Stomach smooth muscle (tissue), 2 donors: ENCODE results near the gene C19orf25.
A peak's percentile ranks its signal among the peaks of the same experiment; 100 is the strongest.

ENCODE experiments used
- H3K27ac ChIP-seq: one replicate; pipeline ENCODE4 v1.7.0; 2013; ENCODE audit warnings: mild to moderate bottlenecking, low read length, inconsistent platforms
- H3K27me3 ChIP-seq, 2 donors: one replicate each; pipeline ENCODE4 v1.7.0; 2013; ENCODE audit warnings: low read length in 2 of 2; ENCODE audit not compliant: insufficient read depth in 2 of 2, control insufficient read depth in 1 of 2
- H3K36me3 ChIP-seq, 2 donors: one replicate each; pipeline ENCODE4 v1.7.0; 2013; ENCODE audit warnings: low read length in 2 of 2; ENCODE audit not compliant: control insufficient read depth in 2 of 2, insufficient read depth in 2 of 2
- H3K4me1 ChIP-seq: one replicate; pipeline ENCODE4 v1.7.0; 2013; ENCODE audit warnings: low read length; ENCODE audit not compliant: control insufficient read depth, insufficient read depth
- H3K4me3 ChIP-seq, 2 donors: one replicate each; pipeline ENCODE4 v1.7.0; 2013; ENCODE audit warnings: low read length in 2 of 2
- H3K9ac ChIP-seq, 2 donors: one replicate each; pipeline ENCODE4 v1.7.0; 2013; ENCODE audit warnings: low read length in 2 of 2, mild to moderate bottlenecking in 1 of 2
- H3K9me3 ChIP-seq, 2 donors: one replicate each; pipeline ENCODE4 v1.7.0; 2013; ENCODE audit warnings: low read length in 2 of 2; ENCODE audit not compliant: control insufficient read depth in 2 of 2
- donor health status: healthy.
- donor health status: Pancreatic carcinoma.

C19orf25 gene

DNA sequence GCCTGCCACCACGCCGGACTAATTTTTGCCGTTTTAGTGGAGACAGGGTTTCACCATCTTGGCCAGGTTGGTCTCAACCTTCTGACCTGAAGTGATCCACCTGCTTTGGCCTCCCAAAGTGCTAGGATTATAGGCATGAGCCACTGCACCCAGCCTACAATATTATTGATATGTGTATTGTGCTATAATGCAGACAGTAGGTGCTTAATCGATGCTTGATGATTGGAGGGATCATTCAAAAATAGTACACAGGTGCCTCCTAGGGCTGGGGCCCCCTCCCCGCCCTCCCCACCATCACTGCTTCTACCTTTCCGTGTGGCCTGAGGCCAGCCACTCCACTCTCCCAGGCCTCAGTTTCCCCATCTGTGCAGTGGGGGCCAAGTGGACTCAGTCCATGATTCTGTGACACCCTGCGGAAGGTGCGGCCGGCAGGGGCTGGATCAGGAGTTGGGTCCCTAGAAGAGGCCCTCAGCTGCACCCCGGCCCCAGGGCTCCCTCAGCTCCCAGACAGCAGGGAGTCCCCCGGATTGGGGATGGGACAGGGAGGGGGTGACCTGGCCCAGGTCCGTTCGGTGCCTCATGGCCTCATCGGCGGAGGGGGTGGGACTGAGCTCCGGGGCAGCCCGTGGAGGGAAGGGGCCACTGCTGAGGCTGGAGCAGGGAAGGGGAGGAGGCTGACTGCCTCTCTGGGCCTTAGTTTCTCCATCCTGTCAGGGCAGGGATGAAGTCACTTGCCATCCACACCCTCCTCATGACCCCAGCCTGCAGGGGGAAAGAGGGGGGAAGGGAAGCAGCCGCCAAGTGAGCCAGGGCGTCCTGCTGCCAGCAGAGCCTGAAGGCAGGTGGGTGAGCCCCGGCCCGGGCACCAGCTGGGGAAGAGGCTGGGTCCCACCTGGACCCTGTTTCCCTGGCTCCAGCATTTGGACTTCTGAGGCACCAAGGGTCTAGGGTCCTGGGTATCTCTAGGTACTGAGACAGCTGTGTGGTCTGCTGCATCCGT, 32.6 kb upstream of the C19orf25 start:
- no peak overlapping the region for H3K4me3 ChIP-seq
- H3K36me3 ChIP-seq: no peaks in the 10 kb centered on the region
- H3K9me3 ChIP-seq: peaks cover 0 to 5% of the 10 kb centered on the region in 2 donors
- H3K27ac ChIP-seq: no peak overlapping the region
- H3K9ac ChIP-seq: no peak overlapping the region
- peaks cover 15% of the 10 kb centered on the region for H3K4me1 ChIP-seq
- peaks cover 27 to 49% of the 10 kb centered on the region in 2 donors for H3K27me3 ChIP-seq

DNA sequence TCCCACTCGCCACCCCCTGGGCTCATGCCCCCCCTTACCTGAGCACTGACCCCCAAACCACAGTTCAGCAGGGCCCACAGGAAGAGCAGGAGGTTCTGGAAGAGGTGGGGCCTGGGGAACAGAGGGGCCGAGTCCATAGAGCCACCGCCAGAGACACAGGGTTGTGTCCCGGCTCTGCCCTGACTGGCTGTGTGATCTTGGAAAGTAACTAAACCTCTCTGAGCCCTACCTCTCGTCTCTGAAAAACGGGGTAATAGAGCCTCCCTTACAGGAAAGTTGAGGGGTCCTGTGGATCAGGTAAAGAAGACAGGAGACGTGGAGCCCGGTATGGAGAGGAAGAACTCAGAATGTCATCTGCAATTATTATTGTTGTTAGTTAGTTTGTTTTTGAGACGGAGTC, 31.8 kb upstream of the C19orf25 start:
- H3K27me3 ChIP-seq: peaks cover 30 to 53% of the 10 kb centered on the region in 2 donors
- no peak overlapping the region for H3K27ac ChIP-seq
- H3K36me3 ChIP-seq: no peaks in the 10 kb centered on the region
- H3K9ac ChIP-seq: no peak overlapping the region
- no peak overlapping the region for H3K4me3 ChIP-seq
- peaks cover 15% of the 10 kb centered on the region for H3K4me1 ChIP-seq
- peaks cover 0 to 5% of the 10 kb centered on the region in 2 donors for H3K9me3 ChIP-seq

DNA sequence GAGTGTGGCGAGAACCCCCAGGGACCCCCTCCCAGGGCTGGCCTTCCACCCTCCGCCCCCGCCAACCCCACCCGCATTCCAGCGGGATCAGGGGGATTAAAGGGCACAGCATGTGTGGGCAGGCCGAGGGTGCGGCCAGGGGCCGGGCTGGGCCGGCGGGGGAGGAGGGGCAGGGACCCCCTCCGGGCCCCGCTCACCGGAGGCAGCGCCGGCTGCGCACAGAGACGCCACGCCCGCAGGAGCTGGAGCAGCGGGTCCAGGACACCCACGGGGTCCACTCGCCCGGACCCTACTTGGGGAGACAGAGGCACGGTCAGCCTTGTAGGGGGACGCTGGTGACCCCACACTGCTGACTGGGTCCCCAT, 31.4 kb upstream of the C19orf25 start:
- peaks cover 0 to 5% of the 10 kb centered on the region in 2 donors for H3K9me3 ChIP-seq
- no peak overlapping the region for H3K27ac ChIP-seq
- H3K36me3 ChIP-seq: no peaks in the 10 kb centered on the region
- peaks cover 15% of the 10 kb centered on the region for H3K4me1 ChIP-seq
- H3K9ac ChIP-seq: no peak overlapping the region
- no peak overlapping the region for H3K4me3 ChIP-seq
- peaks cover 33 to 53% of the 10 kb centered on the region in 2 donors for H3K27me3 ChIP-seq

DNA sequence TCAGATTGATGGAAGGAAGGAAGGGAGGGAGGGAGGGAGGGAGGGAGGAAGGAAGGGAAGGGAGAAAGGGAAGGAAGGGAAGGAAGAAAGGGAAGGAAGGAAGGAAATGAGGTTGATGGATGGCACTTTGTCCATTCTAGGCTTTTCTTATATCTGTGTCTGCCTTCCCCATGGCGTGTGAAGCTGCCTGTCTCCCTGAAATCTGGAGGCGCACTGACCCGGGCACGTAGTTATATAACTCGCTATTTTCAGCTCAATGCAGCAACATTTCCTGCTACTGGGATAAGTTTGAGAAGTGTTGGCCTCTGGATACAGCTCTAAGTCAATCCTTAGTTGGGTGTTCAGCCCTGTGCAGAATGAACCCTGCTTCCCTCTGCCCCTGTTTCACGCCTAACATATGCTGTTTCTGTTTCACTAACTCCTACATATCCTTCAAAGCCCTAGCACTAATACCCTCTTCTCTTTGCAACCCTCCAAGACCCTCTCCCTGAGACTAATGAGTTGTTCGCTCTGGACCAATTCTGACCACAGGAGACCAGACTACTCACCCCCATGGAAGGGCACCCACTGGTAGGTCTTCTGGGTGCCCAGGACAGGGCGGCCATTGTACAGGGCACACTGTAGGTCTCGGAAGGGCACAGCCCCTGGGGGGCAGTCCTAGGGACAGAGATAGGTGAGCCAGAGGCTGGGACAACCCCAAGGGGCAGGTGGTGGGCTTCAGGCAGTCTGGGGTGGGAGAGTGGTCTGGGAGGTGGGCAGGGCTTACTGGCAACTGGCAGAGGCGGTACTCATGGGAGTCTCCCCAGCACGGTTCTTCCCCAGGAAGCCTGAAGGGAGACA, 30.8 kb upstream of the C19orf25 start:
- Histone ChIP-seq H3K9me3 (peaks cover 0 to 5% of the 10 kb centered on the region in 2 donors), H3K4me3 (no peak overlapping the region), H3K9ac (no peak overlapping the region), H3K27me3 (peaks cover 30 to 52% of the 10 kb centered on the region in 2 donors), H3K4me1 (peaks cover 15% of the 10 kb centered on the region), H3K36me3 (no peaks in the 10 kb centered on the region), H3K27ac (no peak overlapping the region)

- Histone ChIP-seq H3K36me3 (no peaks in the 10 kb centered on the region), H3K4me3 (peak overlapping the region in 1 of 2 donors; percentile 35), H3K27ac (no peak overlapping the region), H3K4me1 (peaks cover 19% of the 10 kb centered on the region), H3K9me3 (peaks cover 0 to 5% of the 10 kb centered on the region in 2 donors), H3K9ac (no peak overlapping the region), H3K27me3 (peaks cover 31 to 51% of the 10 kb centered on the region in 2 donors)
Measured at GRCh38 chr19:1508507-1508856, 29.5 kb upstream of the C19orf25 start.

DNA sequence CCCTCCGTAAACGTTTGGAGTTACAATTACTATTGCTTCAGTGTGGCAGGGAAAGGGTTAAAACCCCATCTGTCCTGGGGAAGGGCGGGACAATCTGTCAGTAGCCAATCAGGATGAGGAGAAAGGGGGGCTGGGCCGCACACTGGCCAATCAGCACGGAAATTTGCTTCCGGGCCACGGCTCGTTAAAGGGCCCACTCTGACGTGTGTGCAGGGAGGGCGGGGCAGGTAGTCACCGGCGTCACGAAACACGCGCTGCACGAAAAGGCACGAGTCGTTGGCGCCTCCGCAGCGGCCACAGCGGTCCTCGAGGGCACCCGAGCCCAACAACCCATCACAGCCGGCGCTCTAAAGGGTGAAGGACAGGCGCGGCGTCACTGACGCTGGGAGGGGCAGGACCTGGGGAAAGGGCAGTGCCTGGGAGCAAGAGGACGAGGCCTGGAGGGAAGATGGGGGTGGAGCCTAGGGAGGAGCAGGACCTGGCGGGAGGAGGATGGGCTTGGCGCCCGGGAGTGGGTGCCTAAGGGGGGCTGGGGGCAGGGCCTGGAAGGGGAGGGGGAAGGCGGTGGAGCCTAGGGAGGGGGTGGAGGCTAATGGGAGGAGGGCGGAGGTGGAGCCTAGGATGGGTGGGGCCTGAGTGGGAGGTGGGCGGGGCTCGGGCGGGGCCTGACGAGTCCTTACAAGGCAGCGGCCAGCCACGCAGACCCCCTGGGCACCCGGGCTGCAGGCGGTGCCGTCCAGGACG, 28.9 kb upstream of the C19orf25 start:
- Histone ChIP-seq H3K4me1 (peaks cover 21% of the 10 kb centered on the region), H3K4me3 (peak overlapping the region; percentile 55 to 73), H3K27me3 (peaks cover 37 to 53% of the 10 kb centered on the region in 2 donors), H3K9me3 (peaks cover 0 to 5% of the 10 kb centered on the region in 2 donors), H3K9ac (no peak overlapping the region), H3K27ac (no peak overlapping the region), H3K36me3 (no peaks in the 10 kb centered on the region)

GRCh38 chr19:1507192-1507660, 28.2 kb upstream of the C19orf25 start:
- Histone ChIP-seq H3K9ac (no peak overlapping the region), H3K27ac (no peak overlapping the region), H3K4me1 (peaks cover 21% of the 10 kb centered on the region), H3K36me3 (no peaks in the 10 kb centered on the region), H3K27me3 (peaks cover 36 to 51% of the 10 kb centered on the region in 2 donors), H3K9me3 (peaks cover 0 to 5% of the 10 kb centered on the region in 2 donors), H3K4me3 (peak overlapping the region; percentile 32 to 73)

- no peak overlapping the region for H3K4me3 ChIP-seq
- H3K27me3 ChIP-seq: peaks cover 31 to 41% of the 10 kb centered on the region in 2 donors
- H3K9ac ChIP-seq: no peak overlapping the region
- H3K27ac ChIP-seq: no peak overlapping the region
- peaks cover 0 to 5% of the 10 kb centered on the region in 2 donors for H3K9me3 ChIP-seq
- H3K4me1 ChIP-seq: peaks cover 21% of the 10 kb centered on the region
- no peaks in the 10 kb centered on the region for H3K36me3 ChIP-seq
Measured at GRCh38 chr19:1505991-1506881, 27.2 kb upstream of the C19orf25 start.

DNA sequence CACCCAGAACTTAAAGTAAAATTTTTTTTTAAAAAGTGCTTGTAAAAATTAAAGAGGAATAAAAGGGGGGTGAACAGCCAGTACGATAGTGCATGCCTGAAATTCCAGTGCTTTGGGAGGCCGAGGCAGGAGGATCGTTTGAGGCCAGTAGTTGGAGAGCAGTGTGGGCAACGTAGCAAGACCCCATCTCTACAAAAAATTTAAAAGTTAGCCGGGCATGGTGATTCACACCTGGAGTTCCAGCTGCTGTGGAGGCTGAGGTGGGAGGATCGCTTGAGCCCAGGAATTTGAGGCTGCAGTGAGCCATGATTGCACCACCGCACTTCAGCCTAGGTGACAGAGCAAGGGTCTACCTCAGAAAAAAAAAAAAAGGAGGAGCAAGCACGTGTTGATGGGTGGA, 26.0 kb upstream of the C19orf25 start:
- H3K36me3 ChIP-seq: no peaks in the 10 kb centered on the region
- peaks cover 0 to 5% of the 10 kb centered on the region in 2 donors for H3K9me3 ChIP-seq
- H3K4me3 ChIP-seq: no peak overlapping the region
- no peak overlapping the region for H3K27ac ChIP-seq
- peaks cover 29 to 31% of the 10 kb centered on the region in 2 donors for H3K27me3 ChIP-seq
- no peak overlapping the region for H3K9ac ChIP-seq
- peaks cover 21% of the 10 kb centered on the region for H3K4me1 ChIP-seq
